ENCODE measurements around the gene PRAC1.

- TF ChIP-seq CTCF (IDR thresholded peaks at IDR 0.05; ENCODE audit: extremely low read depth in 1 of 2, insufficient read depth in 1 of 2, low read depth in 1 of 2, low read length in 2 of 2) = no peak
- no peak for TF ChIP-seq POLR2AphosphoS5 (IDR thresholded peaks at IDR 0.05; ENCODE audit: insufficient read depth, low read depth, low read length)
- no peak for TF ChIP-seq POLR2A (IDR thresholded peaks at IDR 0.05; ENCODE audit: low read depth, low read length)
- no peak for TF ChIP-seq EZH2 (IDR thresholded peaks at IDR 0.05; ENCODE audit: borderline replicate concordance, low read depth, low read length, severe bottlenecking)
These were observed 42.8 kb downstream of the PRAC1 start for GRCh38 chr17:48679385-48680096.
